Measurements from ENCODE around the gene ETV3L. TPM values are rescaled to one million over a fixed set of nuclear protein-coding genes. Genes with fewer than 3 reads are reported as not detected.

ETV3L gene
- total RNA-seq, 1 experiment from 2014 or later = not detected

DNA sequence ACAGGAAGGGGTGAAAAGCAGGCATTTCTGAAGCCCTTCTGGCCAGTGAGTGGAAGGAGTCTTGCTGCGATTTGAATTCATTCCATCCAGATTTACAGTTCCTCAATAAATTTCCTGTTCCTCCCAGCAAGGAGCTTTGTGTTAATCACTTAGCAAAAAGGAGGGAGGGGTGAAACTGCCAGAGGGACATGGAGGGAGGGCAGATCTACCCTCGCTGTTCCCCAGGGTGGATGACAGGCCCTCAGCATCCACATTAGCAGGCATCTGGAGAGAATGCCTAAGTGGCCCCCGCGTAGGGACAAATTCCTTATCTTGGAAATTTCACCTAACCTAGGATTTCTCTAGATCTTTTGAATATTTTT lies 37.4 kb upstream of the ETV3L start:
- CTCF ChIA-PET = interaction anchor here (1.1 to 1.8 kb wide), 3 partner anchors 19 to 47 kb away, joined by 5 to 11 read pairs (median 8); no protein-coding TSS in a partner anchor
- Histone ChIP-seq H3K36me3 (ENCODE audit: control insufficient read depth, insufficient read depth, low read length) (peaks cover 22% of the 10 kb centered on the region), H3K4me3 (ENCODE audit: low read depth in 2 of 2, low read length in 2 of 2) (peak overlapping the region; percentile 97 to 99), H3K4me1 (ENCODE audit: control insufficient read depth, insufficient read depth, low read length) (peaks cover 18% of the 10 kb centered on the region), H3K9me3 (ENCODE audit: control insufficient read depth, insufficient read depth, low read depth, low read length) (no peaks in the 10 kb centered on the region), H3K27ac (ENCODE audit: low read length) (peak overlapping the region; percentile 87), H3K27me3 (ENCODE audit: control insufficient read depth, insufficient read depth, low read length) (no peaks in the 10 kb centered on the region; the same call in 1 of the 2 replicates)
- DNase-seq (ENCODE audit: low read depth, low spot score) (no peak), ATAC-seq (no peak)
- intact Hi-C loops (cut with micrococcal nuclease; ENCODE audit: unreplicated experiment) (loop anchor here (10.0 kb wide), 1 partner anchor 82 kb away; no protein-coding TSS in a partner anchor), in situ Hi-C loops (cut with HindIII; ENCODE audit: low pct_unique_long_range_greater_than_20kb, low sequenced_read_pairs) (no loop called here)
- no TSS peak for BruUV-seq (replicated peaks)
- TF ChIP-seq TCF7L2 (IDR thresholded peaks at IDR 0.05; ENCODE audit: low read depth, low read length) = no peak
- no peak for TF ChIP-seq POLR2AphosphoS5 (IDR thresholded peaks at IDR 0.05; ENCODE audit: low read depth, low read length)
- TF ChIP-seq CTCF (IDR thresholded peaks at IDR 0.05) = no peak
- no peak for TF ChIP-seq REST (IDR thresholded peaks at IDR 0.05; ENCODE audit: insufficient read depth in 1 of 2, low read depth in 2 of 2, low read length in 1 of 2)
- TF ChIP-seq SIN3A (IDR thresholded peaks at IDR 0.05; ENCODE audit: borderline replicate concordance, insufficient read depth, low read depth, low read length) = no peak
- POLR2A ChIA-PET = no interaction called here

GRCh38 chr1:157136133-157136532 lies 36.5 kb upstream of the ETV3L start:
- TF ChIP-seq POLR2AphosphoS5 (IDR thresholded peaks at IDR 0.05; ENCODE audit: low read depth, low read length) (no peak), REST (IDR thresholded peaks at IDR 0.05; ENCODE audit: insufficient read depth in 1 of 2, low read depth in 2 of 2, low read length in 1 of 2) (no peak), CTCF (IDR thresholded peaks at IDR 0.05) (peak; percentile 33; the same call in 1 of the 2 replicates)
- BruUV-seq (replicated peaks) = no TSS peak

More at GRCh38 chr1:157136133-157136532, 36.5 kb upstream of the ETV3L start:
- Histone ChIP-seq H3K27me3 (ENCODE audit: control insufficient read depth, insufficient read depth, low read length) (no peaks in the 10 kb centered on the region; the same call in 1 of the 2 replicates), H3K36me3 (ENCODE audit: control insufficient read depth, insufficient read depth, low read length) (peaks cover 28% of the 10 kb centered on the region), H3K9me3 (ENCODE audit: control insufficient read depth, insufficient read depth, low read depth, low read length) (no peaks in the 10 kb centered on the region), H3K27ac (ENCODE audit: low read length) (no peak overlapping the region), H3K4me1 (ENCODE audit: control insufficient read depth, insufficient read depth, low read length) (peaks cover 18% of the 10 kb centered on the region), H3K4me3 (ENCODE audit: low read depth in 2 of 2, low read length in 2 of 2) (no peak overlapping the region)
- no peak for ATAC-seq
- in situ Hi-C loops (cut with HindIII; ENCODE audit: low pct_unique_long_range_greater_than_20kb, low sequenced_read_pairs) (no loop called here), intact Hi-C loops (cut with micrococcal nuclease; ENCODE audit: unreplicated experiment) (loop anchor here (1.0 to 10.0 kb wide), 2 partner anchors 46 to 81 kb away; no protein-coding TSS in a partner anchor)
- DNase-seq (ENCODE audit: low read depth, low spot score) = no peak
- ChIA-PET POLR2A (no interaction called here), CTCF (interaction anchor here (1.8 kb wide), 1 partner anchor 46 kb away, joined by 8 read pairs; no protein-coding TSS in a partner anchor)
